NT2/D1 (cell line): ENCODE measurements around the gene STX7.

ENCODE experiments used
- SUZ12 ChIP-seq: IDR thresholded peaks from 2 replicates; pipeline ENCODE4 v1.6.1; 2011; ENCODE audit not compliant: insufficient read length, insufficient read depth; ENCODE audit errors: extremely low read depth
- ZNF274 ChIP-seq: IDR thresholded peaks from 2 replicates; pipeline ENCODE4 v1.6.1; 2011; ENCODE audit warnings: mild to moderate bottlenecking, low read depth, low read length

- TF ChIP-seq ZNF274 (no peak), SUZ12 (no peak)
These were observed 23.5 kb downstream of the STX7 start for GRCh38 chr6:132489376-132489775.
